ENCODE data around the gene PDE4B. TPM values are rescaled to one million over a fixed set of nuclear protein-coding genes. Genes with fewer than 3 reads are reported as not detected.
"Not testable (repeated sequence)": the region's sequence is repeated elsewhere in the genome, so short reads cannot be mapped to it uniquely, and the experiment has no call there.

PDE4B gene
- total RNA-seq, 1 donor from 2014 or later = 9.5 TPM

DNA sequence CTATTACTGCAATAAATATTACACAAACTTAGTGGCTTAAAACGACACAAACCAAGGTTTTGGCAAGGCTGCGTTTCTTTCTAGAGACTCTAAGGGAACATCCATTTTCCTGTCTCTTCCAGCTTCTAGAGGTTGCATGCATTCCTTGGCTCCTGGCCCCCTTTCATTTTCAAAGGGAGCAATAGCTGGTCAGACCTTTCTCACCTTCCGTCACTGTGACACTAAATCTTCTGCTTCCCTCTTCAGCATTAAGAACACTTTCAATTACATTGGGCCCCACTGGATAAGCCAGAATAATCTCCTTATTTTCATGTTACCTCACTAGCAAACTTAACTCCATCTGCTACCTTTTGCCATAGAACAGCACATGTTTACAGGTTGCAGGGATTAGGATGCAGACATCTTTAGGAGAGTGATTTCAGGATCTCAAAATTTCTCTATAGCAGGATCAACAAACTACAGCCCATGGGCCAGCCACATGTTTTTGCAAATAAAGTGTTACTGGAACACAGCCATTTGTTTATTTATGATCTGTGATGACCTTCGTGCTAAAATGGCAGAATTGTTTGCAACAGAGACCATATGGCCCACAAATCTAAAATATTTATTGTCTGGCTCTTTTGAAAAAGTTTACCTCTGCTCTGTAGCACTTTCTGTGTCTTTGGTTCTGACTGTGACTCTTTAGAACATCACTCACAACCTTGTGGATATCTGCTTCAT lies 519.7 kb downstream of the PDE4B start:
- no peak for DNase-seq (ENCODE audit: low spot score)

DNA sequence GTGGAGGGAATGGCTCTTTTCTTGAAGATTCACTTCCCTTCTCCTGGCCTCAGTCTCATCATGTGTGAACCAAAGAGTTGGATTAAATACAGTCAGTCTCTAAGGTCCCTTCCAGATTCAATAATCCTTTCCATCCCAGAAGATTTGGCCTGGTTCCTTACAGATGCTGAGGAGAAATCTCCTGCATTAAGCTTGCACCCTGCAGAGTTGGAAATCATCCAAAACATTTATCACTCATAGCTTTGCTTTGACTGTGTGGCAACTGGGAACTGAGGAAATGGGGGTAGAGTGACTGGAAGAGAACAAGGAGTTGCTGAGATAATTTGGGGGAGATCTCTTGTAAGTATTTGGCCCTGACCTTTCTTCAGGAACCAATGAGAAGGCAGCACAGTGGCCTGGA lies 520.7 kb downstream of the PDE4B start:
- no peak for DNase-seq (ENCODE audit: low spot score)

DNA sequence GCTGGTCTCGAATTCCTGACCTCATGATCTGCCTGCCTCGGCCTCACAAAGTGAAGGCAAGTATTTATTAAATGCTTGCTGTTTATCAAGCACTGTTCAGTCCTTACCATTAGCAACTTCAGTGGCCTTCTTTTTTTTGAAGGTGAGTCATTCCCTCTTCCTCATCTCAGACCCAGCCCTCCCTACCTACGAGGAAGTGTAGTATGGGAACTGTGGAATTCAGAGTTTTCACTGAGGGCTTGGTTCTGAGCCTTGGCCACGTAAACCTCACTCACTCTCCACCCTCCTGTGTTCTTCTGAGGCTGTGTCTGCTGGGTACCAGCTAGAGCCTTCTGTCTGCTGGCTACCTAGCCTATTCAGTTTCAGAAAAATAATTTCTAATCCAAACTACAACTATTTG lies 523.0 kb downstream of the PDE4B start:
- DNase-seq (ENCODE audit: low spot score) = no peak

DNA sequence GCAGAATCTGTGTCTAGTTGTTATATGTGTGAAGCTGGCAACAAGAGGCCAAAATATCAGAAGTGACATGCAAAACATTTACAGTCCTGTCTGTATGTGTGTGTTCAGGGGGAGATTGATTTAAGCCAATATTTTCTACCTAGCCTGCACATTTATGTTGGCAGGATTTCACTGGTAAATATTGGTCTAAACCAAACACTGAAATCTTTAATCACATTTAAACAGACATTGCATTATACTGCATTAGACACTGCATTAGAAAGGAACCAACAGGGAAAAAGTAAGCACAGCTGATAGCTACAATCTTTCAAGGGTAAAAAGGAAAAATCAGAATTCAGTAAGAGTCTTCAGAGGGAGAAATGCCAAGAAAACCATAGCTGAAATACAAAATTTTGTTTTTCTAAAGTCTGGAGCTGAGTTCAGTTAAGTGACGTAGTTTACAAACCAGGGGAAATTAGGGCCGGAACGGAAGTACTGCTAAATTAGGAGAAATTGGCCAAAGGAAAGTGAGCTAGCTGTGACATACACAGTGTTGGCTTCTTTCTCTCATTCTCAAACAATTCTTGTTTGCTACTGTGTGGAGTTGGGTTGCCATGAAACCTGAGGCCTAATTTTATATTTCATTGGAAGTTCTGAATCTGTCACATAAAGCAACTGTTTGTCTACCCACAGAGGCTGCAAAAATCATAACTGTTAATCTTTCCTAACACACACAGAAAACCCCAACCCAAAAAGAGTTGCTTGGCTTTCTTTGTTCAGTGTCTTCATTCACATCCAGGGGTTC lies 524.0 kb downstream of the PDE4B start:
- DNase-seq (ENCODE audit: low spot score) = no peak

DNA sequence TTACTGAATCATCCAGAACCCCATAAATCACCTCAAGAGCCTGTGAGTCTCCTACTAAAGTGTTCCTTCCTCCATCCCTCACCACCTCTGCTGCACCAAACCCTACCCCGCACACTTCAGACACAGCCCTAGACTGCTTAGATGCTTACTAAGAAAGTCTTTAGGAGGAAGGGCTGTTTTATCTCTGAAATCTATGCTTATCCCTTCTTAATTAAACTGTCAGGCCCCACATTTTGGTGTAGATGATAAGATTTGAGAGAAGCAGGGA lies 524.5 kb downstream of the PDE4B start:
- DNase-seq (ENCODE audit: low spot score) = no peak

DNA sequence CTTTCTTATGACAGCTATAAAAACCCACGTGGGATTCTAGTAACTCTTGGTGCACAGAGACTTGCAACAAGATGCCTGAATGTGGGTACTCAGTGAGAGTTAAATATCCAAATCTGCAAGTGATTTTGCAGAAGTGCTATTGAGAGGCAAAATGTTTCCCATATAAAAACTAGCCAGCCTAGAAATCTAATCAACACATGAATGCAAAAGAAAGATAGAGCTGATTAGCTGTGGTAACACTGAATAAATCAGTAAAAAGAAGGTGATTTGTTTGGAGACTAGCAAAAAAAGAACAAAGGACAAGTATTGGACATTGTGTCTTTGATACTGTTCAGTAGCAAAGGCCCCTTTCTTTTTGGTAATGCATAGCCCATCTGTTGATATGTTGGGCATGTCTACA lies 527.5 kb downstream of the PDE4B start:
- no peak for DNase-seq (ENCODE audit: low spot score)

DNA sequence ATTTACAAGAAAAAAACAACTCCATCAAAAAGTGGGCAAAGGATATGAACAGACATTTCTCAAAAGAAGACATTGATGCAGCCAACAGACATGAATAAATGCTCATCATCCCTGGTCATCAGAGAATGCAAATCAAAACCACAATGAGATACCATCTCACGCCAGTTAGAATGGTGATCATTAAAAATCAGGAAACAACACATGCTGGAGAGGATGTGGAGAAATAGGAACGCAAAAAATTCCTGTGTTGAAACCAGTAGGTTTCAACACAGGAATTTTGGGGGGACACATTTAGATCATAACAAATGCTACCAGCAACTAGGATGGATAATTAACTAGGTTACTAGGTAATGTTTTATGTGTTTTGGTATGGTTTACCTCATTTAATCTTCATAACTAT lies 529.8 kb downstream of the PDE4B start:
- DNase-seq (ENCODE audit: low spot score) = not testable (repeated sequence)

DNA sequence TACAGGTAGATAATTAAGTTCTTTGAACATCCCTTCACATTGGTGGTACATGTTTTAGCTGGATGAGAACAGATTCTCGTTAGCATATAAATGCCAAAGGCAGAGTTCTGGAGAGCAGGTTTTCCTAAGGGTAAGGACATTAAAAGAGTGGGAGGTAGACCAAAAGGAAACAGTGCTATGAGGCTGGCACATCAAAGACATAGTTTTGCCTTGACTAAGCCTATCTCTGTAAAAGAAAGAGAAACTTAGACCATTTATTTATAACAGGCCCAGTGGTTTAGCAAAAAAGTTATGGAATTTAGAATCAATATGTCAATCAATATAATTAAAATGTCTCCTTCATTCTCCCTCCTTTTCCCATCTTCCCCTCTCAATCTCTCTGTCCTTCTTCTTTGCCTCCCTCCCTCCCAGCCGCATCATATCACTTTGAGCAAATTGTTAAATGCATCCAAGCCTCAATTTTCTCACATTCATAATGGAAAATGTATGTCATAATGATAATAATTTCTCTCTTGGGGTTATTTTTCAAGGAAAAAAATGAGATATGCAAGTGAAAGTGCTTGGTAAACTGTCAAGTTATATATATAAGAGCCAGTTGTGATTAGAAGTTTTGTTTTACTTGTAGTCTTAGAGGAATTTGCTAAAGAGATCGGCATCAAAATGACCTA lies 531.4 kb downstream of the PDE4B start:
- DNase-seq (ENCODE audit: low spot score) = no peak

DNA sequence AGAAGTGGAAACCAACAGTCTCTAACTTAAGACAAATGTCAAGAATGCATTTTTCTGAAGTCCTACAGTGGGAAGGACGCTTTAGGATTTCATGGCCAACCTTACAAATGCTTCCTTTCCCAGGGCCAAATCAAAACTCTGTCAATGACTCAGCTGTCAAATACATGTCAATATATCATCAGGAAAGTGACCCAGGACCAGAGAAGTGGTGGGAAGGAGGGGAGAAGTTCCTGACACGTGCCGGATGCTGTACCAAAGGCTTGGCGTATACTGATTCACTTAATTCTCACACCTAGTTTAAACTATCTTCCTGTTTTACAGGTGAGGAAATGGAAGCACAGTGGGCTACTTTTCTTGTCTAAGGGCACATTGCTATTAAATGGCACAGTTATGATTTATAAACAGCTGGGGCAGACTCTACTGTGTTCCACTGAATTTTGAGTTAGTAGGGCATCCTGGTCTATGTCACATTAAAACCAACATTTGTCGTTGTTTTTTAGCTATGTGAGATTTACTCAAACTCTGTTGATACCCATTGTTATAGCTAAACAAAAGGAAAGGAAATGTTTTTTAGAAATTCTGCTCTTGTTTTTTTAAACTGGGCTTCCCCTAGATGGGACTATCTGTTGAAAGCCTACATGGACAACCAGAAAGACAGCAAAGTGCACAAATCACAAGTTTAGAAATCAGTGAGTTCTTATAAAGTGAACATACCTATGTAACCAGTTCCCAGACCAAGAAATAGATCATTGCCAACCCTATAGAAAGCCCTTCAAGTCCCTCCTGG lies 533.1 kb downstream of the PDE4B start:
- DNase-seq (ENCODE audit: low spot score) = no peak

DNA sequence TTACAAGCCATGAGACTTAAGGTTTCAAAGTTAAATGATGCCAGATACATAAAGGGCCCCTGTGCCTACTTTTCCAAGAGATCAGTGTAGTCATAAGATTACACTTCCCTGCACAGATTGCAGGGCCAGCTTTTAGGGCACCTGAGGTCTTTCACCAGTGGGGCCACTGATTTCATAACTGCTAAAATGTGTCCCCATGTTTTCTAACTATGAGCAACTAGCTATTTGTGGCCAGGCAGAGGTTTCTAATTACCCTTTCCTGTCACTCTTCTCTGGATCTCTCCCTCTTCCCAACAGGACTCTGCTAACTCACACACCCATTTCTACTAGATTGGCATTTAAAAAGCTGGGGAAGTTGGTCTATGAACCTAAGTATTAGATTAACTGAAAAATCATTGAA lies 534.2 kb downstream of the PDE4B start:
- no peak for DNase-seq (ENCODE audit: low spot score)

DNA sequence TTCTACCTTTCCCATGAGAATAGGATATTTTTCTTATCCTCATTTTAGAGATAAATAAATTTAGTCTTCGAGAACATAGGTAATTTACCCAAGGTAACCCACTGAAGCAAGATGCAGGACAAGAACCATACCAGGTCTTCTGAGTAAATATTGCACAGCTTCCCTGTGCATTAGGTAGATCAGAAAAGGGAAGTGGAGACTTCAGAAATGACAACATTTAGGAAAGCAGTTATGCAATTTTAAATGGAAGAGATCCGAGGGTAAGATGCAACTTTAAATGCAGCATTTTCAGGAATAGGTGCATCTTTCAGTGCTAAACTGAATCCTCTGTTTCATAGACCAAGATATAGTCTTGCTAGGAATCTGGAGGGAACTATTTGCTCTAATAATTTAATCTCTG lies 534.9 kb downstream of the PDE4B start:
- no peak for DNase-seq (ENCODE audit: low spot score)

DNA sequence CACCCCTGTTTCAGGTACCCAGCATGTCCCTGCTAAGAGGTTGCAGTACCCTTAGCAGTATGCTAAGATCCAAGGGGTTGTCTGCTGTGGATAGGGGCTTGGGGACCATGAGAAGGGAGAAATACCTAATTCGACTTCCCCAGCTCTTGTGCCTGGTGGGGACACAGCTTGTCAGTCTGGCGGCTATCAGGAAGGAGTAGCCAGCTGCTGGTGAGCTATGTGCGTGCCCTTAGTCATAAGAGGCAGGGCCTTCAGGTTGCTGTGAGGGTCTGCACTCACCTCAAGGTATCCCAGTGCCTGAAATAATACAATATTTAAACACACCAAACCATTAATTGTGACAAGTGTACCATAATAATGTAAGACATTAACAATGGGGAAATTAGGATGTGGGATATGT lies 536.2 kb downstream of the PDE4B start:
- DNase-seq (ENCODE audit: low spot score) = no peak

DNA sequence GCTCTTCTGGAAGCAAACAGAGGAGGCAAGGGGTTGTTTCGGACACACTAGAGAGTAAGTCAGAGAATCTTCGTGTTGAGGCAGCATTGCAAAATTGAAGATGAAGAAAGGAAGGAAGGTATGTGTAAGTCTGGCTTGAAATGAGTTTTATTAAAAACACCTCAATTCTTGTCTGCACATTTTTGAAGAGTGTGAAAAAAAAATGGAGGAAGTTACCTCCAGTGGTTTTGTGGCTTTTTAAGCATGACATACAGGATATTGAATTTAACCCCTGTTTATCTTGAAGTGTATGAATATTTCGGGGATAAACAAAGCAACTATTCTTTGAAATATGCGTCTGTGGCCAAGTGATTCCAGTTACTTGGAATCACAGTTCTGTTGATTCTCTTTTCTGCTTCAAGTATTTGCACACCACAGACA lies 538.0 kb downstream of the PDE4B start:
- no peak for DNase-seq (ENCODE audit: low spot score)

DNA sequence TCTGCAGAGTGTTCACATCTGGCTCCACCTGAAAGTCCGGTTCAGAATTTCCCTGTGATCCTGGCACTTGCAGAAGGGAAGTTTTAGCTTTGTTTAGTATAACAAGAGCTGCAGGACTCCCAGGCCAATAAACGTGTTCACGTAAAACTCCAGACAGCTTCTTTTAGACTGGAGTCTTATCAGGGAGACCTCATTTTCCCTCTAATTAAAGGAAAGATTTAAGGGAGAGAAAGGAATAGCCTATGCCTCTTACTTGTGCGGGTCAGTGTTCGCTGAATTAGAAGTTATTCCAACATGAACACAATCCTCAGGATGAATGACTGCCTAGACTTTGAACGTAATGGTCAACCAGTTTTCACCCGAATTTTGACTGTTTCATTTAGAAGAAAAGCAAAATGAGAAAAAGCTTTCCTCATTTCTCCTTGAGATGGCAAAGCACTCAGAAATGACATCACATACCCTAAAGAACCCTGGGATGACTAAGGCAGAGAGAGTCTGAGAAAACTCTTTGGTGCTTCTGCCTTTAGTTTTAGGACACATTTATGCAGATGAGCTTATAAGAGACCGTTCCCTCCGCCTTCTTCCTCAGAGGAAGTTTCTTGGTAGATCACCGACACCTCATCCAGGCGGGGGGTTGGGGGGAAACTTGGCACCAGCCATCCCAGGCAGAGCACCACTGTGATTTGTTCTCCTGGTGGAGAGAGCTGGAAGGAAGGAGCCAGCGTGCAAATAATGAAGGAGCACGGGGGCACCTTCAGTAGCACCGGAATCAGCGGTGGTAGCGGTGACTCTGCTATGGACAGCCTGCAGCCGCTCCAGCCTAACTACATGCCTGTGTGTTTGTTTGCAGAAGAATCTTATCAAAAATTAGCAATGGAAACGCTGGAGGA lies 539.2 kb downstream of the PDE4B start:
- peak; percentile 66 for DNase-seq (ENCODE audit: low spot score)

DNA sequence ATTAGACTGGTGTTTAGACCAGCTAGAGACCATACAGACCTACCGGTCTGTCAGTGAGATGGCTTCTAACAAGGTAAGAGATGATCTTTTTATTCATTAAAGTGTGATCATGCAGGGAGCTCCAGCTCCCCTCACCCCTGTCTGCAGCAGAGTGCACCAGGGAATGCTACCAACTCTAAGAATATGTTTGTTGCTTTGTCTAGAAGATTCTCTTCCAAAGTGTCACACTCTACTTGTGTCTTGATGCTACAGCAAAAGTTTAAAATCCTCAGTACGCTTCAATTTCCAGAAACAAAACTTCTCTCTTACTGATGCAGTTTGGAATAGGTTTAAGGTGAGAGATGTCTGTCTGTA lies 539.8 kb downstream of the PDE4B start:
- DNase-seq (ENCODE audit: low spot score) = no peak

DNA sequence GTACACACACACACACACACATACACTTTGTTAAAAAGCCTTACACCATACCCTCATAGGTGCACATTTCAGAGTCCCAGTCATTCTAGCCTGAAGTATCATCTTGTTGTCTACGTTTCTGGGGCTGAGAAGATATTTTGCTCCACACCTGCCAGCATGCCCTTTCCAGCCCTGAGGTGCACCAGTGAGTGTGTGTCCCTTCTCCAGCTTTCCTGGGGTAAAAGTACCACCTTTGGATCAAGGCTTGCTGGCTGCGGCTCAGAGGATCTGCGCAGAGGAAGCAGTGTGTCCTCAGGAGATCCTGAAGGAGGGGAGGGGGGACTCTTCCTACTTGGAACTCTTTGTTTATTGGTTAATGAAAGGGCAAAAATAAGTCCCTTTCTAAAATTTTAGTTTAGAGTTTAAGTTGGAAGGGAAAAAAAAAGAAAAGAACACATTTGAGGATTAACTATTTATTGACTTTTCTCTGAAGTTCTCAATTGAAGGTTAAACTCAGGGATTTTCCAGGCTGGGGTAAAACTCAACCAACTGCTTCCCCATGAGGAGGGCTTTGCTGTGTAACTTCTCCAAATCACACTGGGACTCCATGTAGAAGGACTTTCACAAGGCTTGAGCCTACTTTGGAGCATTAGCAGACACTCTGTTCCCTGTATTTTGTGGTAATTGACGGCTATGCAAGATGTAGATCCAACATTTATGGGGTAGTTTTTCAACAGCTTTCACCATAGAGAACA lies 540.9 kb downstream of the PDE4B start:
- no peak for DNase-seq (ENCODE audit: low spot score)

DNA sequence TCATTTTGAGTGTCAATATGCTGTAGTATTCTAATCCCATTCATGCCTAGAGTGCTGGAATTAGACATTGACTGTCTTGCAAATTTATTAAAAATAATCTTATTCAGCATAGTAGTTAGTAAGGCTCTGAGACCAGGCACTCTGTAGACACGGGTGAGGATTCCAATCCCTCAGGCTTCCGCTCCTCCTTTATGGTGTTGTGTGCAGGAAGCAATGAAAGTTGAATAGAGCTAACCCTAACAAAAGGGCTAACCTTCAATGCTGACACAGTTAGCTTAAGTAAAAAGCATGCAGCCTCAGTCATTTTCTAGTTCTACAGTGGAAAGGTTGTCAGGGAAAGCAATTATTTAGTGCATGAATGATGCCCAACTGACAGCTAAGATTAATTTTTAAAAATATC lies 541.6 kb downstream of the PDE4B start:
- DNase-seq (ENCODE audit: low spot score) = no peak

DNA sequence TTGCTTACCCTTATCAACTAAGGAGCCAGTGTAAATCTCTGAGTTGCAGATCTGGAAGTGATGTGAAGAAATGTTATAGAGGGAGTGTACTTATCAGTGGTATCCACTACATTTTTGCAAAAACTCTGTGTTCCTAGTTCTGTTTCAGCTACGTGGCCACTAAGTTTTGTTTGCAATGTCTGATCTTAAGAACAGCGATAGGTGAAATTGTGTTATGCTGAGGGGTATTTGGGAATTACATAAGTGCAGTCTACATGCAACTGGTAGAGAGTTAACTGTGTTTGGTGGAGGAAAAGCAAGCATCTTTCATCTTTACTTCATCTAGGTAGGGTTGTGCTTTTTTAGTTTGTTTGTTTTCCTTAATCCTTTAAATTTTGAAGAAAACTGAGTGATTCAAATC lies 542.4 kb downstream of the PDE4B start:
- DNase-seq (ENCODE audit: low spot score) = no peak

DNA sequence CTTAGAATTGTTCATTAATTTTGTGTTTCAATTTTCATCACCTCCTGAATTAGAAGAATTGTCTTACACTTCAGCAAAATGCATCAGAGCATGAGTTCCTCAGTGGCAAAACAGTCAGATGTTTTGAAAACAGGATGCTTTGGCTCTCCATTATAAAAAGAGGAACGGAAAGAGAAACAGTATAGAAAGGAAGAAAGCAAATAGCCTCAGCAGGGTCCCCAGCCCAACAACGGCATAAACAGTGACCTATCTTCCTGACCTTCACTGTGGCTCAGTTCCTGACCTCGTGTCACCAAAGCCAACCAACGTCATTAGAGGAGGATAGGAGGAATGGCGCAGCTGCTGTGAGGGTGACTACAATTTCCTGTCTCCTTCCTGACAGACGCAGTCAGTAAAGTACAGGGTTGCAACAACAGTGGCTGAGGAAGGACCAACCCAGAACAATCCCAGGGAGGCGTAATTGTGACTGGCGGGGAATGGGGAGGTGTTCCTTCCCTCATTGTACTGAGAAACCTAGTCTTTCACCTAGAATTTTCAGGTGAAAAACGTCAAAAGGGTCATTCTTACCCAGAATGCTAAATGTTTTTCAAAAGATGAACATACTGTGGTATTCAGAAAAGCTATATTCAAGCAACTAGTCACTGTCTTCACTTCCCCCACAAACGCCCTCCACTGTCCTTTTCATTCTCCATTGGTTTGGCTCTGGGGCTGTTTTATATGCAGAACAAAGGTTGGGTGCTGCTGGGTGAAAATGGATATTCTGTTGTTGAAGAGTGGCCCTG lies 543.4 kb downstream of the PDE4B start:
- DNase-seq (ENCODE audit: low spot score) = peak; percentile 50

DNA sequence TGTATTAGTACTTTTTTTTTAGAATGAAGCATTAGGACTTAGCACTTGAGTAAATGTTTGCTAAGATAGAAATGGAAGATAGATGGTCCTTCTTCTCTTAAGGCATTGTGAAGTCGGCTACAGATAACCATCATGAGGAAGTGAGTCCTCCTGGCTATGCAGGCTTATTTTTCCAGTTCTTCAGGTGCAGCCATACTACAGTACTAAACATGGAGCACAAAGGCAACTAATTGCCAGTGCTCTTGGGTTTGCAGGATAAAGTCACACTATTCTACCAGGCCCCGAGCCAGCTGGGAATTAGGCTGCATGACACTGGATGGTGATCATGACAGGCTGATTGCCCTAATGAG lies 543.9 kb downstream of the PDE4B start:
- no peak for DNase-seq (ENCODE audit: low spot score)

Data from ureter (tissue), 1 donor.